Activated naive CD4-positive, alpha-beta T cell treated with anti-CD3 and anti-CD28 coated beads for 36 hours (primary cell): ENCODE data around the gene VPS33A. TPM values are rescaled to one million over a fixed set of nuclear protein-coding genes. Genes with fewer than 3 reads are reported as not detected.
A peak's percentile ranks its signal among the peaks of the same experiment; 100 is the strongest.

Experiments used
- CTCF ChIA-PET: fragments of 350-600 bp; sonication (Branson Sonifier 250); formaldehyde crosslinking; loops from one replicate; lab custom pipeline; 2021; ENCODE audit warnings: antibody characterized with exemption; lab: Charles Lee
- DNase-seq: peaks from one replicate; pipeline ENCODE4 v3.0.0-alpha.2; 2020
- H3K27ac Mint-ChIP-seq: one replicate; pipeline ENCODE4 v1.8.0; 2021; ENCODE audit warnings: mild to moderate bottlenecking, mixed read lengths
- H3K27me3 Mint-ChIP-seq: one replicate; pipeline ENCODE4 v1.8.0; 2021; ENCODE audit warnings: low read depth, mixed read lengths
- H3K36me3 Mint-ChIP-seq: one replicate; pipeline ENCODE4 v1.8.0; 2021; ENCODE audit warnings: low read depth, mixed read lengths
- H3K4me1 Mint-ChIP-seq: one replicate; pipeline ENCODE4 v1.8.0; 2021; ENCODE audit warnings: low read depth, mixed read lengths
- H3K4me3 Mint-ChIP-seq: one replicate; pipeline ENCODE4 v1.8.0; 2021; ENCODE audit warnings: mild to moderate bottlenecking, moderate library complexity, mixed read lengths
- H3K9me3 Mint-ChIP-seq: one replicate; pipeline ENCODE4 v1.8.0; 2021; ENCODE audit warnings: mixed read lengths
- intact Hi-C: fragments of 100-400 bp; cut with micrococcal nuclease; formaldehyde crosslinking; loops from one replicate; pipeline ENCODE4 v1.15.1; 2023
- total RNA-seq, 2 experiments: library from RNA; stranded (reverse); gene quantifications; one replicate each; pipeline ENCODE4 v1.2.3, GENCODE V29; 2021

VPS33A gene
- total RNA-seq, 2 experiments from 2014 or later, result 15.9 to 17.2 TPM

- DNase-seq, result no peak
- CTCF ChIA-PET, result interaction anchor here (0.7 to 1.3 kb wide), 10 partner anchors 34 to 312 kb away, joined by 3 to 6 read pairs (median 3); no protein-coding TSS in a partner anchor
- intact Hi-C loops, result loop anchor here (2.0 kb wide), 1 partner anchor 67 kb away; no protein-coding TSS in a partner anchor
These were observed 76.4 kb downstream of the VPS33A start for GRCh38 chr12:122189626-122190475.

GRCh38 chr12:122187466-122187865, 78.8 kb downstream of the VPS33A start:
- peaks cover 7% of the 10 kb centered on the region for H3K4me1 Mint-ChIP-seq
- H3K4me3 Mint-ChIP-seq, result no peak overlapping the region
- no peak overlapping the region for H3K27ac Mint-ChIP-seq
- intact Hi-C loops, result no loop called here
- H3K27me3 Mint-ChIP-seq, result peaks cover 7% of the 10 kb centered on the region
- H3K9me3 Mint-ChIP-seq, result no peaks in the 10 kb centered on the region
- CTCF ChIA-PET, result interaction anchor here (1.2 kb wide), 1 partner anchor 13 kb away, joined by 4 read pairs; the partner anchor contains the start of gene IL31
- DNase-seq, result no peak
- H3K36me3 Mint-ChIP-seq, result no peaks in the 10 kb centered on the region

More at GRCh38 chr12:122189626-122190475, 76.4 kb downstream of the VPS33A start:
- Mint-ChIP-seq H3K9me3 (peaks cover under 1% of the 10 kb centered on the region), H3K4me1 (no peaks in the 10 kb centered on the region), H3K27ac (no peak overlapping the region), H3K36me3 (no peaks in the 10 kb centered on the region), H3K4me3 (no peak overlapping the region), H3K27me3 (peaks cover 3% of the 10 kb centered on the region)

- Mint-ChIP-seq H3K27me3 (peaks cover 7% of the 10 kb centered on the region), H3K36me3 (no peaks in the 10 kb centered on the region), H3K4me1 (peaks cover 7% of the 10 kb centered on the region), H3K27ac (no peak overlapping the region), H3K4me3 (no peak overlapping the region), H3K9me3 (no peaks in the 10 kb centered on the region)
- intact Hi-C loops, result no loop called here
- no peak for DNase-seq
- CTCF ChIA-PET, result no interaction called here
These were observed 80.7 kb downstream of the VPS33A start for GRCh38 chr12:122185494-122186082.

GRCh38 chr12:122185079-122185478, 81.2 kb downstream of the VPS33A start:
- H3K27ac Mint-ChIP-seq, result no peak overlapping the region
- CTCF ChIA-PET, result no interaction called here
- H3K4me3 Mint-ChIP-seq, result no peak overlapping the region
- H3K4me1 Mint-ChIP-seq, result peaks cover 7% of the 10 kb centered on the region
- intact Hi-C loops, result no loop called here
- DNase-seq, result no peak
- peaks cover 7% of the 10 kb centered on the region for H3K27me3 Mint-ChIP-seq
- no peaks in the 10 kb centered on the region for H3K9me3 Mint-ChIP-seq
- no peaks in the 10 kb centered on the region for H3K36me3 Mint-ChIP-seq

- H3K27me3 Mint-ChIP-seq, result peaks cover 7% of the 10 kb centered on the region
- intact Hi-C loops, result no loop called here
- no peak overlapping the region for H3K27ac Mint-ChIP-seq
- CTCF ChIA-PET, result interaction anchor here (0.7 kb wide), 1 partner anchor 42 kb away, joined by 3 read pairs; no protein-coding TSS in a partner anchor
- no peaks in the 10 kb centered on the region for H3K36me3 Mint-ChIP-seq
- no peaks in the 10 kb centered on the region for H3K9me3 Mint-ChIP-seq
- no peak for DNase-seq
- peaks cover 7% of the 10 kb centered on the region for H3K4me1 Mint-ChIP-seq
- H3K4me3 Mint-ChIP-seq, result no peak overlapping the region
These were observed 81.8 kb downstream of the VPS33A start for GRCh38 chr12:122184517-122184916.

- Mint-ChIP-seq H3K4me3 (peak overlapping the region; percentile 75), H3K36me3 (no peaks in the 10 kb centered on the region), H3K27ac (no peak overlapping the region), H3K27me3 (peaks cover 7% of the 10 kb centered on the region), H3K4me1 (peaks cover 7% of the 10 kb centered on the region), H3K9me3 (no peaks in the 10 kb centered on the region)
- CTCF ChIA-PET, result interaction anchor here (1.5 kb wide), 1 partner anchor 53 kb away, joined by 4 read pairs; no protein-coding TSS in a partner anchor
- no peak for DNase-seq
- intact Hi-C loops, result no loop called here
These were observed 82.7 kb downstream of the VPS33A start for GRCh38 chr12:122183588-122183940.

GRCh38 chr12:122182887-122183587, 83.3 kb downstream of the VPS33A start, which contains the start of gene LRRC43:
Gene LRRC43, plus strand, starts transcription at chr12:122183123. Its CDS starts 22 bp downstream, at chr12:122183145.
- intact Hi-C loops, result no loop called here
- peak; percentile 44 for DNase-seq
- Mint-ChIP-seq H3K4me1 (peaks cover 7% of the 10 kb centered on the region), H3K4me3 (peak within 1 kb of the TSS; percentile 75), H3K9me3 (no peaks in the 10 kb centered on the region), H3K27me3 (peaks cover 7% of the 10 kb centered on the region), H3K36me3 (no peaks in the 10 kb centered on the region), H3K27ac (no peak within 1 kb of the TSS)
- CTCF ChIA-PET, result interaction anchor here (0.6 to 1.5 kb wide), 2 partner anchors 53 to 748 kb away, joined by 3 to 4 read pairs; no protein-coding TSS in a partner anchor

Other genes with a start within 250 kb of the VPS33A start
- gene BCL7A, start 244.6 kb downstream of the VPS33A start, total RNA-seq, result 1 to 10 TPM; 6.1 to 6.2 TPM
- gene MLXIP, start 187.7 kb downstream of the VPS33A start, total RNA-seq, result 10 to 100 TPM; 18.8 to 22.0 TPM
- not detected for gene IL31, start 92.3 kb downstream of the VPS33A start, total RNA-seq
- under 1 TPM in 1 of 2 experiments, not detected in 1; 0.60 TPM for gene LRRC43, start 83.4 kb downstream of the VPS33A start, total RNA-seq
- gene B3GNT4, start 62.8 kb downstream of the VPS33A start, total RNA-seq, result under 1 TPM; 0.43 to 0.67 TPM
- 10 to 100 TPM; 46.1 to 48.1 TPM for gene DIABLO, start 40.4 kb downstream of the VPS33A start, total RNA-seq
- 10 to 100 TPM; 50.7 to 51.3 TPM for gene CLIP1, start 156.2 kb upstream of the VPS33A start, total RNA-seq
- 10 to 100 TPM; 25.9 to 26.0 TPM for gene ZCCHC8, start 234.4 kb upstream of the VPS33A start, total RNA-seq